Chondrocyte (in vitro differentiated cells): ENCODE data around the gene SPATA17. TPM values are rescaled to one million over a fixed set of nuclear protein-coding genes. Genes with fewer than 3 reads are reported as not detected.
"Not testable (repeated sequence)": the region's sequence is repeated elsewhere in the genome, so short reads cannot be mapped to it uniquely, and the experiment has no call there.

Experiments
- DNase-seq: peaks from one replicate; pipeline ENCODE4 v3.0.0; 2021; ENCODE audit warnings: mixed read lengths, low spot score
- H3K27ac Mint-ChIP-seq: one replicate; pipeline ENCODE4 v1.8.0; 2021; ENCODE audit warnings: mild to moderate bottlenecking, moderate library complexity, mixed read lengths; ENCODE audit not compliant: unreplicated experiment
- H3K27me3 Mint-ChIP-seq: 2 replicates; pipeline ENCODE4 v1.8.0; 2021; ENCODE audit warnings: low read depth, mixed read lengths
- H3K36me3 Mint-ChIP-seq: 2 replicates; pipeline ENCODE4 v1.8.0; 2021; ENCODE audit warnings: low read depth, mixed read lengths
- H3K4me1 Mint-ChIP-seq: 2 replicates; pipeline ENCODE4 v1.8.0; 2021; ENCODE audit warnings: low read depth, mild to moderate bottlenecking, mixed read lengths
- H3K4me3 Mint-ChIP-seq: one replicate; pipeline ENCODE4 v1.8.0; 2021; ENCODE audit warnings: mild to moderate bottlenecking, moderate library complexity, mixed read lengths; ENCODE audit not compliant: unreplicated experiment
- H3K9me3 Mint-ChIP-seq: 2 replicates; pipeline ENCODE4 v1.8.0; 2021; ENCODE audit warnings: low read depth, mixed read lengths
- CTCF ChIP-seq: fragments of 200-600 bp; sonication (generic); IDR thresholded peaks from 2 replicates; pipeline ENCODE4 v1.5.0; 2021; ENCODE audit warnings: antibody characterized with exemption, mild to moderate bottlenecking, moderate library complexity
- long read RNA-seq: library from polyadenylated mRNA; stranded (forward); transcript quantifications from one replicate; pipeline ENCODE4 v2.0.0, GENCODE V29; 2021
- total RNA-seq: library from RNA; stranded (reverse); gene quantifications from 3 replicates; pipeline ENCODE4 v1.2.1, GENCODE V29; 2021

SPATA17 gene, protein sequence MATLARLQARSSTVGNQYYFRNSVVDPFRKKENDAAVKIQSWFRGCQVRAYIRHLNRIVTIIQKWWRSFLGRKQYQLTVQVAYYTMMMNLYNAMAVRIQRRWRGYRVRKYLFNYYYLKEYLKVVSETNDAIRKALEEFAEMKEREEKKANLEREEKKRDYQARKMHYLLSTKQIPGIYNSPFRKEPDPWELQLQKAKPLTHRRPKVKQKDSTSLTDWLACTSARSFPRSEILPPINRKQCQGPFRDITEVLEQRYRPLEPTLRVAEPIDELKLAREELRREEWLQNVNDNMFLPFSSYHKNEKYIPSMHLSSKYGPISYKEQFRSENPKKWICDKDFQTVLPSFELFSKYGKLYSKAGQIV
- total RNA-seq: 0.15 to 0.85 TPM in 2 of 3 replicates, not detected in the other
- long read RNA-seq: 0 reads

DNA sequence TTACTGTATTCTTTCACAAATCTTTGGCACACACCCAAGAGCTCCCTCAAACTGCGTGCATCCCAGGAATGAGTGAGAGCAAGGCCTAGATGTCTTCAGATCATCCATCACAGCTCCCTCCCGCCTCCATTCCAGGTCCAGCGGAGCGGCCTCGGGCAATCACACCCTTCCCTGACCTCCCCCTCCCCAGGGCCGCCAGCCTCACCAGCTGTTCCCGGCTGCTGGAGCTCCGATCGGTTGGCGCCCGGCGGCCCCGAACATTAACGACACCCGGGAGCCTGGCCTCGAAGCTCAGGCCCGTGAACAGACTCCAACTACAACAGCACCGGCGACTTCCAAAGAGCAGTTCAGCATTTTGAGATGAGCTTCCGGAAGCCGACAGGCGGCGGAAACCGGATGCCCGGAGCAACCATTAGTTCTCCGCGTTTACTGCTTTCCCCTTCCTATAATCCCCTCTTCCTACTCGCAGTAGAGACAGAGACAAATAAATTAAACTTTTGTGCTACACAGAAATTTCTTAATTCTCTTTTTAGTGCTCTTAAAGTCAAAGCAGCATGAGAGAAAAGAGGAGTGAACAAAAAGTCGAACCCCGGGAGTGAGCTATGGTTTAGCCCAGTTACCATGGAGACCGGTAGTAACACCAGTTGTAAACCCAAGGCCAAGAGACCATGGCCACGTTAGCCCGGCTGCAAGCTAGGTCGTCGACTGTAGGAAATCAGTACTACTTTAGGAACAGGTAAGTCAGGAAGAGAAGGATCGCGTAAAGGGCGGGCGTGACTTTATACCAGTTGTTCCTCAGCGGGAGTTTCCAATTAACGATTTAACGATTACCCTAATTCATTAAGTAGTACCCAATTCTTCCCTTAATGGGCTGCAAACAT, at the start of gene SPATA17, which contains the start of gene GPATCH2:
Gene SPATA17, plus strand, starts transcription at position 634 of the 881 bp plus-strand sequence. Its CDS starts 35 bp downstream, at position 669.
Gene GPATCH2, minus strand, starts transcription at position 380 of the 881 bp plus-strand sequence. Its CDS starts 119 bp downstream, at position 261.
- TF ChIP-seq CTCF: peak; percentile 66
- Mint-ChIP-seq H3K27me3 (no peaks in the 10 kb centered on the region), H3K36me3 (no peaks in the 10 kb centered on the region)

DNA sequence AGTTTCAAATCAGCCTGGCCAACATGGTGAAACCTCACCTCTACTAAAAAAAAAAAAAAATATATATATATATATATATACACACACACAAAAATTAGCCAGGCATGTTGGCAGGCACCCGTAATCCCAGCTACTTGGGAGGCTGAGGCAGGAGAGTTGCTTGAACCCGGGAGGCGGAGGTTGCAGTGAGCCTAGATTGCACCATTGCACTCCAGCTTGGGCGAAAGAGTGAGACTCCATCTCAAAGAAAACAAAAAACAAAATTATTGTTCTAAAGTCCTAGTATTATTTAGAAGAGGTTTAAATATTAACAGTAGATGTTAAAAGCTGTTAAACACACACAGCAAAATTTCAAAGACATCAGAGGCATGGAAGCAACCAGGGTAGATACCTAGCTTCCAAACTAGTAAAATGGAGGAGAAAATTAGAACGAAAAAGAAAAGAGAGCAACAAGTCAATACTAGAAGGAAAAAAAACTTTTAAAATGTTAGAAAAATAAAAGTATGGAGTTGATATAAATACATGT, 46.8 kb upstream of the SPATA17 start:
- H3K27ac Mint-ChIP-seq, H3K9me3 Mint-ChIP-seq, H3K4me1 Mint-ChIP-seq, DNase-seq, H3K27me3 Mint-ChIP-seq, H3K4me3 Mint-ChIP-seq: not testable (repeated sequence)
- H3K36me3 Mint-ChIP-seq: peaks cover 10% of the 10 kb centered on the region

More for the DNA sequence above, at the start of gene SPATA17, which contains the start of gene GPATCH2:
- Mint-ChIP-seq H3K4me3 (peak within 1 kb of the TSS; percentile 99), H3K27ac (peak within 1 kb of the TSS; percentile 100), H3K9me3 (no peaks in the 10 kb centered on the region), H3K4me1 (peaks cover 29% of the 10 kb centered on the region)
- DNase-seq: no peak

GRCh38 chr1:217585577-217585976, 45.6 kb upstream of the SPATA17 start:
- no peaks in the 10 kb centered on the region for H3K9me3 Mint-ChIP-seq
- H3K27ac Mint-ChIP-seq: no peak overlapping the region
- no peak for TF ChIP-seq CTCF
- no peak for DNase-seq
- no peaks in the 10 kb centered on the region for H3K4me1 Mint-ChIP-seq
- H3K27me3 Mint-ChIP-seq: no peaks in the 10 kb centered on the region
- H3K4me3 Mint-ChIP-seq: no peak overlapping the region
- H3K36me3 Mint-ChIP-seq: peaks cover 10% of the 10 kb centered on the region

DNA sequence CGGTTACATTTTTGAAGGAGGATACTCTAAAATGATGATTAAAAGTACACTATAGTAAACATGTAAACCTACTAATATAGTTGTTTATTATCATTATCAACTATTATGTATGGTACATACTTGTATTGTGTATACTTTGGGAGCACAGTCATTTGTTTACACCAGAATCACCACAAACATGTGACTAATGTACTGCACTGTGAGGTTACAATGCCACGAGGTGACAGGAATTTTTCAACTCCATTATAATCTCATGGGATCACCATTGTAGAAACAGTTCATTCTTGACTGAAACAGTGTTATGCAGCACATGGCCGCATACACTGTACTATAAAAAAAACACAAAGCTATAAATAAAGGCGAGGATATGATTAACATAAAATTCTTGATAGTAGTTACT, 44.6 kb upstream of the SPATA17 start:
- Mint-ChIP-seq H3K36me3 (peaks cover 6% of the 10 kb centered on the region), H3K4me3 (no peak overlapping the region), H3K4me1 (no peaks in the 10 kb centered on the region), H3K9me3 (no peaks in the 10 kb centered on the region), H3K27ac (no peak overlapping the region), H3K27me3 (no peaks in the 10 kb centered on the region)
- no peak for TF ChIP-seq CTCF
- DNase-seq: no peak

- Mint-ChIP-seq H3K4me1 (no peaks in the 10 kb centered on the region), H3K27me3 (no peaks in the 10 kb centered on the region), H3K36me3 (peaks cover 2% of the 10 kb centered on the region), H3K4me3 (no peak overlapping the region), H3K27ac (no peak overlapping the region), H3K9me3 (no peaks in the 10 kb centered on the region)
- TF ChIP-seq CTCF: no peak
- DNase-seq: no peak
Observed at GRCh38 chr1:217590598-217590997, 40.5 kb upstream of the SPATA17 start.
